ENCODE data around the gene AURKA. TPM values are rescaled to one million over a fixed set of nuclear protein-coding genes. Genes with fewer than 3 reads are reported as not detected.

AURKA gene
- 1 to 10 TPM in 1 of 2 experiments, under 1 TPM in 1; 0.85 to 1.3 TPM for total RNA-seq
- polyA plus RNA-seq: under 1 TPM; 0.19 to 0.50 (median 0.44) TPM
- total RNA-seq: 0 to 9.7 (median 2.6) reads per million in 6 experiments

DNA sequence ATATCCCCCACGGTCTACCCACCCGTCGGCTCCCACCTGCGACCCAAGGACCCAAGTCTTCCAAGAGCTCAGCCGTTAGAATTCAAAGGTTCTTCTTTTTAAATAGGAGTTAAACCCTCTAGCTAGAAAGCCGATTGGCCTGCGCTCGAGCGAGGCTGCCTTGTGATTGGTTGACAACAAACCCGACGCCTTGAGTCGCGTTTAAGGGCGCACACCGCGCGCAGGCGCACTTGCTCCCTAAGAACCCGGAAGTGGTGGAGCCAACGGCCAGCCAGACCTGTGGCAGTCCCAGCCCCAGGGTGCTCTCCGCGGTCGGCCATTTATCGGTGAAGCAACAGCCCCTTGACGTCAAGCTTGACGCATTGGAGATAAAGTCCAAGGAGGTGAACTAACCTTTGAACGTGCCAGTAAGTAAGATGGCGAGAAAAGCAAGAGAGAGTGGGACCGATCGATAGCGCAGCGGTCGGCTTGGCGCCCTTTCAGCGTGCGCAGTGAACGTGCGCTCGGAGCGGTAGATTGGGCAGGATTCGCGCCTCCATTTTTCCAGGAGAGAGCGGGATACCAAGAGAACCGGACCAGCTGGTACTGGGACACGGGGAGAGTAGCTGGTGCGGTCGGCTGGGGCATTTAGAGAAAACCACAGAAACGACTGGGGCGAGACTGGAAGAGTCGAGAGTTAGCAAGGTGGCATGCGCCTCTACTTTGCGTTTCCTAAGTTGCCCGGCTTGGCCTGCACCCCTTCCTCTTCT is at the start of gene AURKA, which contains the start of gene CSTF1:
Gene AURKA (minus strand): TSS at position 84 of the 749 bp plus-strand sequence. CDS start 4,018 bp downstream, outside the sequence.
Gene CSTF1 (plus strand): TSS at position 514 of the 749 bp plus-strand sequence. CDS start 2,908 bp downstream, outside the sequence.
- H3K27ac Mint-ChIP-seq: peak within 1 kb of the TSS in 5 of 10 donors; percentile 3 to 90 (median 61)
- POLR2A ChIA-PET: interaction anchor here (0.6 to 3.4 kb wide), 11 partner anchors 20 to 1997 kb away, joined by 3 to 34 read pairs (median 4); partner anchors contain the start of genes CASS4, FAM210B, RTF2 and VAPB
- DNase-seq: peak; percentile 97 to 99 (median 99)
- H3K9me3 Mint-ChIP-seq: no peaks in the 10 kb centered on the region
- no peak within 1 kb of the TSS for H3K4me3 Mint-ChIP-seq
- peaks cover 16 to 32% (median 24%) of the 10 kb centered on the region in 4 donors for H3K4me1 Mint-ChIP-seq
- peak; percentile 90 to 91 for ATAC-seq
- peaks cover 0 to 24% (median 2%) of the 10 kb centered on the region in 3 donors for H3K36me3 Mint-ChIP-seq
- H3K27me3 Mint-ChIP-seq: no peaks in the 10 kb centered on the region

DNA sequence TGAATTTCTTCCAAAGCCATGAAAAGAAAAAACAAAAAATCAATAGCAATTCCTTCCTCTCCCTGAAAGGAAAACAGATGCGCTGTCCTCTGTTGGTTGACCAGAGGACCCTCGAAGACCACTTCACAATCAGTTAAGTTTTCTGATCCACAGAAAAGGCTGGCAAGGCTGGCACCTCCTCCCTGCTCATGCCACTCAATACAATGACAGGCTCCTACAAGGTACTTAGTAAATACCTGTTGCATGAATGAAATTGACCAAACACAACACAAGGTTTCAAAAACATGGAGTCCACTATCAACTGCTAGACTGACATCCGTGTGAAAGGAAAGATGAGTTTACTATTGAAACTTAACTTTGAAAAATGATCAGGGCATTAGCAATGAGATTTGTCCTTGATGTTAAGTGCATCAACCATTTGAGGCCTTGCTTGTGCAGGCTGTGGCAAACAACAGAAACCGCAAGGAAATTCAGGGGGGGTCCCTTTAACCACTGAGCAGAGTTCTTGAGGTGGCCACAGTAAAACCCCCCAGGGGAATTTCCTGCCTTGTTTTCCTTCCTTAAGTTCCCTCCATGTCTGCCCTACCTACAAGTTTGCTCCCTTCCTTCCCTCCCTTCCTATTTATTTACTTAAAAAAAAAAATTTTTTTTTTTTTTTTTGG is 48.5 kb upstream of the AURKA start:
- H3K4me1 Mint-ChIP-seq: peaks cover 37 to 68% (median 59%) of the 10 kb centered on the region in 4 donors
- peak; percentile 77 to 84 for ATAC-seq
- H3K27ac Mint-ChIP-seq: peak overlapping the region; percentile 82 to 96 (median 92)

DNA sequence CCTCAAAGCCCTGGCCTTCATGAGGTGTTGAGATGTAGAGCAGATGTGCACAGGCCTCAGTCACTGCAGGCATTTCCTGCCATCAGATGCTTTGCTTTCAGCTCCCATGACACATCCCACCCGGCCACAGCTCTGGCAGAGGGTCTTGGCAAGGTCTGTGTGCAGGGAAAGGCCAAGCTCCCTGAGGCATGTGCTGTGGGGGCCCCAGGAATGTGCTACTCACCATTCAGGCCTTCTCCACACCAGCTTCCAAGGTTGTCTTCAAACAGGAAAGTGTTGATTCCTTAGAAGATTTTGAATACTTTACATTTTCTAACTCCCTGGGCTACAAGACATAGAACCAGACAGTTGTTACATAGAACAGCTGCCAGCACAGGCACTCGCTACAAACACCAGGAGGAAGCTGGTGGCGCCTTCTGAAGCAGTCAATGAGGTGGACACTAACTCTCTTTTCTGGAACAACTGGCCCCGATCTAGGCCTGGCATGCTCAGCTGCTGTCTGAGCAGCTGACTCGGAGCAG is 47.8 kb upstream of the AURKA start:
- POLR2A ChIA-PET: interaction anchor here (1.0 to 2.4 kb wide), 6 partner anchors 10 to 30 kb away, joined by 3 to 16 read pairs (median 8); partner anchors contain the start of gene CASS4
- H3K27ac Mint-ChIP-seq: peak overlapping the region; percentile 82 to 96 (median 92)
- DNase-seq (peak in 1 of 10 donors; percentile 24), ATAC-seq (peak; percentile 14 to 39)
- no peaks in the 10 kb centered on the region for H3K9me3 Mint-ChIP-seq
- no peaks in the 10 kb centered on the region for H3K27me3 Mint-ChIP-seq
- peak overlapping the region; percentile 53 to 84 (median 73) for H3K4me3 Mint-ChIP-seq
- H3K36me3 Mint-ChIP-seq: peaks cover 0 to 21% (median 0%) of the 10 kb centered on the region in 3 donors
- H3K4me1 Mint-ChIP-seq: peaks cover 36 to 67% (median 59%) of the 10 kb centered on the region in 4 donors

More for the DNA sequence above, 48.5 kb upstream of the AURKA start:
- DNase-seq: peak; percentile 17 to 80 (median 63)
- Mint-ChIP-seq H3K27me3 (no peaks in the 10 kb centered on the region), H3K36me3 (peaks cover 0 to 23% (median 3%) of the 10 kb centered on the region in 3 donors), H3K9me3 (no peaks in the 10 kb centered on the region), H3K4me3 (peak overlapping the region; percentile 53 to 84 (median 73))
- POLR2A ChIA-PET: interaction anchor here (1.0 to 2.4 kb wide), 7 partner anchors 8 to 31 kb away, joined by 3 to 16 read pairs (median 5); partner anchors contain the start of gene CASS4

DNA sequence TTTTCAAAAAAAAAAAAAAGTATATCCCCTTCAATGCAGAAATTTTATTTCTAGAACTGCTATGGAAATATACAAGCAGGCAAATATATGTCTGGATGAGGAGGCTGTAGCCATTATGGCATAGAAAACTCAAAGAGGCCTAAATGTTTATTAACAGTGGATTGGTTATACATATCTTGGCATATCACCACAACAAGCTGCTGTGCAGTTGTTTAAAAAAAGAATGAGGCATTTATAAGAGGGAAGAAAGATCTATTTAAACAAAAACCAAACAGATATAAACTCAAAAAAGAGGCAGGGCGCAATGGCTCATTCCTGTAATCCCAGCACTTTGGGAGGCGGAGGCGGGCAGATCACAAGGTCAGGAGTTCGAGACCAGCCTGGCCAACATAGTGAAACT is 46.3 kb upstream of the AURKA start:
- Mint-ChIP-seq H3K27me3 (no peaks in the 10 kb centered on the region), H3K36me3 (peaks cover 0 to 27% (median 0%) of the 10 kb centered on the region in 3 donors), H3K9me3 (no peaks in the 10 kb centered on the region), H3K4me1 (peaks cover 37 to 69% (median 64%) of the 10 kb centered on the region in 4 donors), H3K27ac (peak overlapping the region in 9 of 10 donors; percentile 24 to 90 (median 75)), H3K4me3 (peak overlapping the region in 8 of 10 donors; percentile 21 to 72 (median 40))
- POLR2A ChIA-PET: interaction anchor here (1.2 to 2.4 kb wide), 2 partner anchors 26 to 29 kb away, joined by 3 to 16 read pairs; partner anchors contain the start of gene CASS4
- no peak for DNase-seq
- ATAC-seq: no peak

DNA sequence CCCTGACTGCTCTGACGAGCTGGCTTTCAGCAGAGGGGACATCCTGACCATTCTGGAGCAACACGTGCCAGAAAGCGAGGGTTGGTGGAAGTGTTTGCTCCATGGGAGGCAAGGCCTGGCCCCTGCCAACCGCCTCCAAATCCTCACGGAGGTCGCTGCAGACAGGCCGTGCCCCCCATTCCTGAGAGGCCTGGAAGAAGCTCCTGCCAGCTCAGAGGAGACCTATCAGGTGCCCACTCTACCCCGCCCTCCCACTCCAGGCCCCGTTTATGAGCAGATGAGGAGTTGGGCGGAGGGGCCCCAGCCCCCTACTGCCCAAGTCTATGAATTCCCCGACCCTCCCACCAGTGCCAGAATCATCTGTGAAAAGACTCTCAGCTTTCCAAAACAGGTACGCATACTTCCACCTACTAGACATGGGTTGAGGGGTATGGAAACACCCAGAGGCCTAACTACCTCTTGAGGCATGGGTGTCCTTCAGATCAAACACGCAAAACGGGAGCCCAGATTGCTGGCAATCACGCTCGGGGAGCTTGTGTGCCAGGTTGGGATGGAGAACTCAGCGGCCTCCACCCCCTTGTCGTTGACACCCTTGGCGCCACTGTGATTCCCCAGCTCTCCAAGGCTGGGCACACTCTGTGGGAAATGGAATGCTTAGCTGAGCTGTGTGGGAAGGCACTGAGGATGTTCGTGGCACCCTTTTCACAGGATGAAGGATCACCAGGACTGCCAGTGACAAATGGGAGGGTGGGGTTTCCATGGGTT is 45.4 kb upstream of the AURKA start:
- DNase-seq (no peak), ATAC-seq (no peak)
- Mint-ChIP-seq H3K4me3 (peak overlapping the region in 3 of 10 donors; percentile 12 to 49 (median 22)), H3K27me3 (no peaks in the 10 kb centered on the region), H3K4me1 (peaks cover 38 to 70% (median 64%) of the 10 kb centered on the region in 4 donors), H3K27ac (peak overlapping the region in 8 of 10 donors; percentile 10 to 92 (median 64)), H3K36me3 (peaks cover 0 to 34% (median 2%) of the 10 kb centered on the region in 3 donors), H3K9me3 (no peaks in the 10 kb centered on the region)
- POLR2A ChIA-PET: interaction anchor here (0.7 to 1.7 kb wide), 3 partner anchors 15 to 42 kb away, joined by 3 to 4 read pairs (median 3); partner anchors contain the start of gene CASS4

DNA sequence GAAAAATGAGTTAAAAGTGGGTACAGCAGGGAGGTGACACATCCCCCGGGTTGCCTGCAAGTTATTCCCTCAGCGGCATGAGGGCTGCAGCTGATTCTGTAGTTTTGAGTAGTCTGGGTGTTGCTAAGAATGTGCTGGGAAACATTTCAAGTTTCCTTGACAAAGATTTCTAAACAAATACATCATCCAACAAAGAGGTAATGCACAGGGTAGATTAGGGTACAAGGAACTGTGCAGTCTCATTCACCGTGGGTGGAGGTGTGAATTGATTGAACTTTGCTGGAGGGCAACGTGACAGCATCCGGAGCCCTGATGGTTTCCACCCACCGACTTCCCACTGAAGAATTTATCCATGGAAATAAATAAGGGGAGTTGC is 41.9 kb upstream of the AURKA start:
- Mint-ChIP-seq H3K36me3 (peaks cover 0 to 40% (median 2%) of the 10 kb centered on the region in 3 donors), H3K27ac (peak overlapping the region in 5 of 10 donors; percentile 19 to 93 (median 49)), H3K9me3 (no peaks in the 10 kb centered on the region), H3K4me1 (peaks cover 43 to 73% (median 65%) of the 10 kb centered on the region in 4 donors), H3K27me3 (no peaks in the 10 kb centered on the region), H3K4me3 (peak overlapping the region in 1 of 10 donors; percentile 15)
- ATAC-seq (no peak), DNase-seq (no peak)
- POLR2A ChIA-PET: no interaction called here

DNA sequence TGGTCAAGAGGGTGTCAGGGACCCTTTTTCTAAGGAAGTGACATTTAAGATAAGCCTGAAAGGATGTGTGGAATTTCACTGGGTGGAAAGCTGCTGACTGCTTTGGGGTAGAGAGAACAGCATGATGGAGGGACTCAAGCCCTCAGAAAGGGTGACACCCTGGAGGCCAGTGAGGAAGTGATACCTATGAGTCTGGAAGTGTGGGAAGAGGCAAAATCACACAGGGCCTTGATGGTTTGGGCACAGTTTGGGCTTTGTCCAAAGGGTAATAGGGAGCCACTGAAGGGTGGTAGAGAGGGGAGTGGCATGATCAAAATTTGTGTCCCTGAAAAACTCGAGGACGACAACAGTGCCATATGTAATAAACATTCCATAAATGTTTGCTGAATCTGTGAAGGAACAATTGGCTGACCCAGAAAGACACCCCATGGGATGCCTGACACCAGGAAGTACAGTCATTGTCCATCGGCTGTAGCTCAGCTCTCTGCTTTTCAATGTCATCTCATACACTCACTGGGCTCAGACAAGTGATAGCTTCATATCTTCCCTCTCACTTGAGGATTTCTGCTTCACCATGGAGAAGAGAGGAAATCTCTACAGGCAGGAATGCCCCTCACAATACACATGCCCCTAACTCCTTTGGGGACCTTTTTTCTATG is 41.3 kb upstream of the AURKA start:
- H3K27me3 Mint-ChIP-seq: no peaks in the 10 kb centered on the region
- H3K27ac Mint-ChIP-seq: peak overlapping the region in 6 of 10 donors; percentile 11 to 93 (median 52)
- DNase-seq (no peak), ATAC-seq (no peak)
- H3K36me3 Mint-ChIP-seq: peaks cover 0 to 39% (median 2%) of the 10 kb centered on the region in 3 donors
- POLR2A ChIA-PET: interaction anchor here (1.5 to 4.0 kb wide), 2 partner anchors 8 to 21 kb away, joined by 5 to 19 read pairs; partner anchors contain the start of gene CASS4
- H3K9me3 Mint-ChIP-seq: no peaks in the 10 kb centered on the region
- H3K4me3 Mint-ChIP-seq: peak overlapping the region in 1 of 10 donors; percentile 15
- H3K4me1 Mint-ChIP-seq: peaks cover 45 to 73% (median 65%) of the 10 kb centered on the region in 4 donors

DNA sequence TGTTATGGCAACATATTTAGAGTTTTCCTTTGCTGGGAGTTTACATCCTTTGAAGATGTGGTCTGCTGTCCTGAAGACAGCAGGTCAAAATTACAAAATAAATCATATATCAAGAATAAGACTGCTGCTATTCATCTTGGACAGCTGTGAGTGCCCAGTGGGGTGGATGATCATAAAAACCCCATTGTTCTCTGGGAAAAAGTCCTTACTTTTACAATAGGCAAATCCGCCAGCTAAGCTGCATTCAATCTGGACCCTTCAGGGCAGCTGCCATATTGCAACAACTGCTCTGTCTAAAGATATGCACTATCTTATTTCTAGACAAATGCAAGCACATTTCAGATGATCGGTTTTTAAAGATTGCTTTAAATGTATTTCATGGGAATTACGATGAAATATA is 39.5 kb upstream of the AURKA start:
- Mint-ChIP-seq H3K36me3 (peaks cover 0 to 33% (median 2%) of the 10 kb centered on the region in 3 donors), H3K4me3 (peak overlapping the region in 1 of 10 donors; percentile 84), H3K27ac (peak overlapping the region in 4 of 10 donors; percentile 93 to 98 (median 96)), H3K4me1 (peaks cover 43 to 74% (median 63%) of the 10 kb centered on the region in 4 donors), H3K27me3 (no peaks in the 10 kb centered on the region), H3K9me3 (no peaks in the 10 kb centered on the region)
- DNase-seq (no peak), ATAC-seq (no peak)
- POLR2A ChIA-PET: interaction anchor here (0.7 to 4.0 kb wide), 2 partner anchors 19 to 125 kb away, joined by 4 to 19 read pairs; partner anchors contain the start of gene CASS4

DNA sequence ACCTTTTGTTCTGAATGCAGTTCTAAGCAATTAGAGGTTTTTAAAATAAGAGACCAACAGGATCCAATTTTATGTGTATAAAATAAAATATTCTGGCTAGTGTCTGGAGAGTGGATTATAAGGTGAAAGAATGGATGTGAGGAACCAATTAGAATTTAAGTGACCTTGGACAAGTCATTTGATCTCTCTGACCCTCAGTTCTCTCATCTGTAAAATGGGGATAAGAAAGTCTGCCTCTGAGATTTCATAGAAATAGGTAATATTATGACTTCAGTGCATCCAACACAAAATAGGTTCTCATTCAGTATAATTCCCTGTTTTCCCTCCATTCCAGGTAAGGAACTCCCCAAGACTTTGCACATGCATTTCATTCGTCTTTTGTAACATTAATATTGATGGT is 38.9 kb upstream of the AURKA start:
- no peaks in the 10 kb centered on the region for H3K9me3 Mint-ChIP-seq

DNA sequence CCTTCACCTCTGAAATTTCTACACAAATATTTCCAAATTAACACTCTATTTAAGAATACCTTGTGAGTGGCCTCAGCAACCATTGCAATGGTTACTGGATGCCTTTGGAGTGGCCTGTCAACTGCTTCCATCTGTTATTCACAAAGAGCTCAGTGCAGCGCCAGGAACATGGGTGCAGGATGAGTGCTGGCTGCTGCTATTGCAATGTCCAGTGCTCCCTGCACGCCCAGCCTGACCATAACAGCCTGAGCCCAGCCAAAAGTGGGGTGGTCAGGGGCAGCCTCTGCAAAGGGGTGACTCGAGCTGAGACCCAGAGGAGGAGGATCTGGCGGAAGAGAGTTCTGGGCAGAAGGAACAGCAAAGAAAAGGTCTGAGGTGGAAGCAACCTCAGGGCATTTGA is 38.4 kb upstream of the AURKA start:
- Mint-ChIP-seq H3K4me1 (peaks cover 42 to 77% (median 64%) of the 10 kb centered on the region in 4 donors), H3K9me3 (no peaks in the 10 kb centered on the region), H3K27me3 (no peaks in the 10 kb centered on the region), H3K27ac (peak overlapping the region; percentile 92 to 98 (median 95)), H3K36me3 (peaks cover 0 to 33% (median 2%) of the 10 kb centered on the region in 3 donors), H3K4me3 (peak overlapping the region; percentile 81 to 96 (median 87))
- POLR2A ChIA-PET: interaction anchor here (3.2 to 4.0 kb wide), 2 partner anchors 15 to 18 kb away, joined by 8 to 19 read pairs; partner anchors contain the start of gene CASS4
- no peak for ATAC-seq
- no peak for DNase-seq

More for the DNA sequence above, 38.9 kb upstream of the AURKA start:
- Mint-ChIP-seq H3K27ac (peak overlapping the region; percentile 47 to 98 (median 94)), H3K27me3 (no peaks in the 10 kb centered on the region), H3K4me1 (peaks cover 42 to 75% (median 64%) of the 10 kb centered on the region in 4 donors), H3K36me3 (peaks cover 0 to 33% (median 2%) of the 10 kb centered on the region in 3 donors), H3K4me3 (peak overlapping the region in 6 of 10 donors; percentile 59 to 94 (median 84))
- DNase-seq: no peak
- POLR2A ChIA-PET: interaction anchor here (3.2 to 4.0 kb wide), 2 partner anchors 16 to 18 kb away, joined by 8 to 19 read pairs; partner anchors contain the start of gene CASS4
- no peak for ATAC-seq
